Activated B cell treated with CpG ODN at 0.5 μM for 24 hours (primary cell): Measurements from ENCODE around the gene IL36RN. TPM values are rescaled to one million over a fixed set of nuclear protein-coding genes. Genes with fewer than 3 reads are reported as not detected.
A peak's percentile ranks its signal among the peaks of the same experiment; 100 is the strongest.

Experiments used
- ATAC-seq: fragments of 200-7000 bp; cut with Tn5 transposase; one replicate; pipeline ENCODE4 v1.10.0; 2021; ENCODE audit warnings: low read depth, mild to moderate bottlenecking, moderate library complexity
- CTCF ChIA-PET: fragments of 350-600 bp; sonication (Branson Sonifier 250); formaldehyde crosslinking; loops from one replicate; lab custom pipeline; 2021; ENCODE audit warnings: antibody characterized with exemption; lab: Charles Lee
- POLR2A ChIA-PET: fragments of 350-600 bp; sonication (Branson Sonifier 250); formaldehyde crosslinking; loops from one replicate; lab custom pipeline; 2021; ENCODE audit warnings: antibody characterized with exemption; lab: Charles Lee
- DNase-seq: peaks from one replicate; pipeline ENCODE4 v3.0.0; 2022
- H3K27ac Mint-ChIP-seq: one replicate; pipeline ENCODE4 v1.8.0; 2020; ENCODE audit warnings: mixed read lengths
- H3K27me3 Mint-ChIP-seq: one replicate; pipeline ENCODE4 v1.8.0; 2021; ENCODE audit warnings: mixed read lengths
- H3K36me3 Mint-ChIP-seq: one replicate; pipeline ENCODE4 v1.8.0; 2021; ENCODE audit warnings: low read depth, mixed read lengths
- H3K4me1 Mint-ChIP-seq: one replicate; pipeline ENCODE4 v1.8.0; 2021; ENCODE audit warnings: mixed read lengths
- H3K4me3 Mint-ChIP-seq: one replicate; pipeline ENCODE4 v1.8.0; 2020; ENCODE audit warnings: mild to moderate bottlenecking, mixed read lengths
- H3K9me3 Mint-ChIP-seq: one replicate; pipeline ENCODE4 v1.8.0; 2020; ENCODE audit warnings: mixed read lengths
- intact Hi-C: fragments of 100-400 bp; cut with micrococcal nuclease; formaldehyde crosslinking; loops from one replicate; pipeline ENCODE4 v1.15.1; 2024
- total RNA-seq: library from RNA; stranded (reverse); gene quantifications from 2 replicates; pipeline ENCODE4 v1.2.3, GENCODE V29; 2022
- TF ChIP-seq, protein P1 (sequence below): fragments of 200-600 bp; IDR thresholded peaks from one replicate; pipeline ENCODE4 v1.8.0; 2022; ENCODE audit warnings: antibody characterized with exemption, mild to moderate bottlenecking

The IL36RN gene
- total RNA-seq, 1 donor from 2014 or later, result not detected

DNA sequence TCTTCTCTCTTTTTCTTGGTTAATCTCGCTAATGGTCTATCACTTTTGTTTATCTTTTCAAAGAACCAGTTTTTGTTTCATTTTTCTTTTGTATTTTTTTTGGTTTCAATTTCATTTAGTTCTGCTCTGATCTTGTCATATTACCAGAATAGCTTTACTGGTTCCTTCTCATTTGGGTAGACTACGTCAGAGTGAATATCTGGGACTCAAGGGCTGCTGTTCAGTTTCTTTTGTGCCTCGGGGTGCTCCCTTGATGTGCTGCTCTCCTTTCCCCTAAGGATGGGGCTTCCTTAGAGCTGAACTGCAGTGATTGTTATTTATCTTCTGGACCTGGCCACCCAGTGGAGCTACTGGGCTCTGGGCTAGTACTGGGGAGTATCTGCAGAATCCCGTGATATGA, 39.0 kb downstream of the IL36RN start:
- CTCF ChIA-PET, result interaction anchor here (0.9 kb wide), 1 partner anchor 24 kb away, joined by 4 read pairs; no protein-coding TSS in a partner anchor
- peaks cover 6% of the 10 kb centered on the region for H3K36me3 Mint-ChIP-seq
- H3K27ac Mint-ChIP-seq, result peak overlapping the region; percentile 4
- H3K4me1 Mint-ChIP-seq, result peaks cover 13% of the 10 kb centered on the region
- H3K9me3 Mint-ChIP-seq, result peaks cover 19% of the 10 kb centered on the region
- peak overlapping the region; percentile 60 for H3K4me3 Mint-ChIP-seq
- TF ChIP-seq, protein P1, sequence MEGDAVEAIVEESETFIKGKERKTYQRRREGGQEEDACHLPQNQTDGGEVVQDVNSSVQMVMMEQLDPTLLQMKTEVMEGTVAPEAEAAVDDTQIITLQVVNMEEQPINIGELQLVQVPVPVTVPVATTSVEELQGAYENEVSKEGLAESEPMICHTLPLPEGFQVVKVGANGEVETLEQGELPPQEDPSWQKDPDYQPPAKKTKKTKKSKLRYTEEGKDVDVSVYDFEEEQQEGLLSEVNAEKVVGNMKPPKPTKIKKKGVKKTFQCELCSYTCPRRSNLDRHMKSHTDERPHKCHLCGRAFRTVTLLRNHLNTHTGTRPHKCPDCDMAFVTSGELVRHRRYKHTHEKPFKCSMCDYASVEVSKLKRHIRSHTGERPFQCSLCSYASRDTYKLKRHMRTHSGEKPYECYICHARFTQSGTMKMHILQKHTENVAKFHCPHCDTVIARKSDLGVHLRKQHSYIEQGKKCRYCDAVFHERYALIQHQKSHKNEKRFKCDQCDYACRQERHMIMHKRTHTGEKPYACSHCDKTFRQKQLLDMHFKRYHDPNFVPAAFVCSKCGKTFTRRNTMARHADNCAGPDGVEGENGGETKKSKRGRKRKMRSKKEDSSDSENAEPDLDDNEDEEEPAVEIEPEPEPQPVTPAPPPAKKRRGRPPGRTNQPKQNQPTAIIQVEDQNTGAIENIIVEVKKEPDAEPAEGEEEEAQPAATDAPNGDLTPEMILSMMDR, result no peak
- H3K27me3 Mint-ChIP-seq, result peaks cover 20% of the 10 kb centered on the region
- intact Hi-C loops, result no loop called here
- POLR2A ChIA-PET, result interaction anchor here (1.6 kb wide), 1 partner anchor 77 kb away, joined by 6 read pairs; no protein-coding TSS in a partner anchor
- ATAC-seq (no peak), DNase-seq (no peak)

DNA sequence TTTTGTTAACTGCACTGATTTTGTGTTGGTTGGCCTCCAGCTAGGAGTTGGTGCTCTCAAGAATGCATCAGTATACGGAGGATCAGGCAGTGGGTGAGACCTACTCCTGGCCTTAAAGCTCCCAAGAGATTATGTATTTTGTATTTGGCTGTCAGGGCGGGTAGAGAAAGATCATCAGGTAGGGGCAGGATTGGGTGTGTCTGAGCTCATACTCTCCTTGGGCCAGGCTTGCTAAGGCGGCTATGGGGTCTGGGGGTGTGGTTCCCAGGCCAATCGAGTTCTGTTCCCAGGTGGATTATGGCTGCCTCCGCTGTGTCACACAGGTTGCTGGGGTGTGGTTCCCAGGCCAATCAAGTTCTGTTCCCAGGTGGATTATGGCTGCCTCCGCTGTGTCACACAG, 39.5 kb downstream of the IL36RN start:
- Mint-ChIP-seq H3K27me3 (peaks cover 20% of the 10 kb centered on the region), H3K4me3 (no peak overlapping the region), H3K36me3 (peaks cover 6% of the 10 kb centered on the region), H3K4me1 (peaks cover 13% of the 10 kb centered on the region), H3K27ac (no peak overlapping the region), H3K9me3 (peaks cover 19% of the 10 kb centered on the region)
- intact Hi-C loops, result no loop called here
- ChIA-PET POLR2A (interaction anchor here (1.6 kb wide), 1 partner anchor 77 kb away, joined by 6 read pairs; no protein-coding TSS in a partner anchor), CTCF (interaction anchor here (0.9 kb wide), 1 partner anchor 23 kb away, joined by 4 read pairs; no protein-coding TSS in a partner anchor)
- no peak for DNase-seq
- TF ChIP-seq, protein P1, result no peak
- no peak for ATAC-seq

DNA sequence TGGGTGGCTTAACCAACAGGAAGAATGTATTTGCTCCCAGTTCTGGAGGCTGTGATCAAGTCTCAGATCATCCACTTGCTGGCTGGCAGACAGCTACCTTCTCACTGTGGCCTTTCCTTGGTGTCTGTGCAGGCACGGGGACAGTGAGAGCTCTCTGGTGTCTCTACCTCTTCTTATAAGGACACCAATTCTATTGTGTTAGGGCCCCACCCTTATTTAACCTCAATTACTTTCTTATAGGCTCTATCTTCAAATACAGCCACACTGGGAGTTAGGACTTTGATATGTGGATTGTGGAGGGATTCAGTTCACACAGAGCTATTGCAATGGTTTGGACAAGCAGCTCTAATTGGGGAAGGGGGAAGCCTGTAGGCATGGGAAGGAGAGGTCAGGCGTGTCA, 43.1 kb downstream of the IL36RN start:
- TF ChIP-seq, protein P1, result no peak
- Mint-ChIP-seq H3K4me1 (peaks cover 13% of the 10 kb centered on the region), H3K36me3 (no peaks in the 10 kb centered on the region), H3K27me3 (peaks cover 10% of the 10 kb centered on the region), H3K27ac (no peak overlapping the region), H3K4me3 (no peak overlapping the region), H3K9me3 (peaks cover 9% of the 10 kb centered on the region)
- ChIA-PET POLR2A (no interaction called here), CTCF (no interaction called here)
- DNase-seq (no peak), ATAC-seq (no peak)
- intact Hi-C loops, result no loop called here

DNA sequence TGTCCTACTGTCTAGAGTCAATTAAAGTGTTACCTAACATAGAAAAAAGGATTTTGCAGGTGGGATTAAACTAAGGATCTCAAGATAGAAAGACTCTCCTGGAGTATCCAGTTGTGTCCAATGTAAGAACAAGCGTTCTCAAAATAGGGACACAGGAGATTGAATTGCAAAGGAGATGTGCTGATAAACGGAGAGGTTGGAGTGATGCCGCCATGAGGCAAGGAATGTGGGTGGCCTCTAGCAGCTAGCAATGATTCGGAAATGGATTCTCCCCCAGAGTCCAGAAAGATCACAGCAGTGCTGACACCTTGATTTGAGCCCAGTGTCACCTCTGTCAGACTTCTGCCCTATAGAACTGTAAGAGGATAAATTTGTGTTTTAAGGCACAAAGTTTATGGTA, 44.3 kb downstream of the IL36RN start:
- no peak overlapping the region for H3K27ac Mint-ChIP-seq
- no peak overlapping the region for H3K4me3 Mint-ChIP-seq
- no peak for DNase-seq
- peaks cover 10% of the 10 kb centered on the region for H3K27me3 Mint-ChIP-seq
- CTCF ChIA-PET, result no interaction called here
- ATAC-seq, result no peak
- intact Hi-C loops, result no loop called here
- peaks cover 3% of the 10 kb centered on the region for H3K4me1 Mint-ChIP-seq
- peaks cover 6% of the 10 kb centered on the region for H3K9me3 Mint-ChIP-seq
- TF ChIP-seq, protein P1, result no peak
- POLR2A ChIA-PET, result no interaction called here
- H3K36me3 Mint-ChIP-seq, result no peaks in the 10 kb centered on the region

DNA sequence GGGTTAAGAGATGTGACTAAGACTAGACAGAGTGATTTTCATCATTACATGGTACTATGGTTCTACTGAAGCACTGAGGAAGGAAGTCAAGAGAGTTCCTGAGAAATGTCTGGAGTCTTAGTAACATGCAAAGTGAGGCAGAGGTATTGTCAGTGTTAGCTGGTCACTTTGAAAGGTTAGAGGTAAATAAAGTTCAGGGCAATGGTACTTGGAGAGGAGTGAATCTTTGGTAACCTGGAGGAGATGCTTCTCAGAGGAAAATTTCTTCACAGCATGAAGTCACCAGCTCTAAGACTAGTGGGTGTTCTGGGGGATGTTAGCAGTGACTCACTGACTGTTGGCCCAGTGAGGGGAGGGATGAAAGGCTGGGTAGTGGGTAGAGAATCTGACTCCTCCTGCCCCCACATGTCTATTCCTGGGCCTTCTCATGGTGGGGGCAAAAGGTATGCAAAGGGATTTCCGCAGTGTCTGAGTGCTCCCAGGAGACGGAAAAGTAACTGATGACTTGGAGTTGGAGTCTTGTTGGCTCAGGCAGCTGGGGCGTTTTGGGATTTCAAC, 45.1 kb downstream of the IL36RN start:
- CTCF ChIA-PET, result no interaction called here
- TF ChIP-seq, protein P1, result no peak
- no peak overlapping the region for H3K4me3 Mint-ChIP-seq
- H3K4me1 Mint-ChIP-seq, result no peaks in the 10 kb centered on the region
- no peaks in the 10 kb centered on the region for H3K36me3 Mint-ChIP-seq
- POLR2A ChIA-PET, result no interaction called here
- H3K27me3 Mint-ChIP-seq, result peaks cover 14% of the 10 kb centered on the region
- no peak for DNase-seq
- peaks cover 6% of the 10 kb centered on the region for H3K9me3 Mint-ChIP-seq
- intact Hi-C loops, result no loop called here
- no peak overlapping the region for H3K27ac Mint-ChIP-seq
- ATAC-seq, result no peak
